ENCODE results near the gene GARRE1. TPM values are rescaled to one million over a fixed set of nuclear protein-coding genes. Genes with fewer than 3 reads are reported as not detected.

The GARRE1 gene
- total RNA-seq, 3 donors from 2014 or later, result 18.7 to 27.6 (median 27.3) TPM

DNA sequence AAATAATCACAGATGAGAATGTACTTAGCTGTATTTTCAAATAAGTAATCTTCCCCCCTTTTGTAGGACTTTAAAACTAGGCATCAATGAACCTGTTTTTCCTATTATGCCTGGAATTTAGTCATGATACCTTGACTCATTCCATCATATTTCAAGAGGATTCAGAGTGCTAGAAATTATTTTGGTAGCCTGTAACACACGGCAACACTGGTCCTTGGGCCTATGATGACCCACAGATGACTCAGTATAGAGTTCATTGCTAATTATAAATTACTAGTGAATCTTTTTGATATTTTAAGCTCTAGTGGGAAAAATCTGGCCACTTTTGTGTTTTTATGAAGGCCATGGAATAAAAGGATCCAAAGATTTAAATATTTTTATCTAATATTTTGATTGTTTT is 26.0 kb upstream of the GARRE1 start:
- no peak overlapping the region for H3K4me3 ChIP-seq
- TF ChIP-seq, protein P1, sequence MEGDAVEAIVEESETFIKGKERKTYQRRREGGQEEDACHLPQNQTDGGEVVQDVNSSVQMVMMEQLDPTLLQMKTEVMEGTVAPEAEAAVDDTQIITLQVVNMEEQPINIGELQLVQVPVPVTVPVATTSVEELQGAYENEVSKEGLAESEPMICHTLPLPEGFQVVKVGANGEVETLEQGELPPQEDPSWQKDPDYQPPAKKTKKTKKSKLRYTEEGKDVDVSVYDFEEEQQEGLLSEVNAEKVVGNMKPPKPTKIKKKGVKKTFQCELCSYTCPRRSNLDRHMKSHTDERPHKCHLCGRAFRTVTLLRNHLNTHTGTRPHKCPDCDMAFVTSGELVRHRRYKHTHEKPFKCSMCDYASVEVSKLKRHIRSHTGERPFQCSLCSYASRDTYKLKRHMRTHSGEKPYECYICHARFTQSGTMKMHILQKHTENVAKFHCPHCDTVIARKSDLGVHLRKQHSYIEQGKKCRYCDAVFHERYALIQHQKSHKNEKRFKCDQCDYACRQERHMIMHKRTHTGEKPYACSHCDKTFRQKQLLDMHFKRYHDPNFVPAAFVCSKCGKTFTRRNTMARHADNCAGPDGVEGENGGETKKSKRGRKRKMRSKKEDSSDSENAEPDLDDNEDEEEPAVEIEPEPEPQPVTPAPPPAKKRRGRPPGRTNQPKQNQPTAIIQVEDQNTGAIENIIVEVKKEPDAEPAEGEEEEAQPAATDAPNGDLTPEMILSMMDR (IDR thresholded peaks at IDR 0.05), result no peak
- intact Hi-C loops (cut with DNase I, micrococcal nuclease), result no loop called here
- no peaks in the 10 kb centered on the region for H3K9me3 ChIP-seq
- no peaks in the 10 kb centered on the region for H3K4me1 ChIP-seq (ENCODE audit: low read depth)
- DNase-seq, result no peak
- no peak for ATAC-seq
- no peaks in the 10 kb centered on the region for H3K36me3 ChIP-seq (ENCODE audit: low read depth)

DNA sequence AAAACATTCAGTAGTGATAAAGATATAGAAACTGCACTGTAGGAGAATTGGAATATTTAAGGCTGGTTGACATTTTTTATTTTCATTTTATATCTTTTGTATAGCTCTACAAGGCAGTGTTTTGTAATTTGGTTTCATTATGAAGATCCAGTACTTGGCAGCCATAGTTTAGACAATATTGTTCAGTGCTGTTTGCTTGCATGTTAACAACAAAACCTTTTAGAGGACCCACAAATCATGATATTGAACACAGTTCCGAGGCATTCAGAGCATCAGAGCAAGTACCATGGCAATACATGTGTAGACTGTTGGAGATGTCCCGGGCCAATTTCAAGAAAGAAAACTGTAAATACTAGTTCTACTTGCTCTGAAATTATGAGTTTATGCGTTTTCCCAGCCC is 25.6 kb upstream of the GARRE1 start:
- ATAC-seq (no peak), DNase-seq (no peak)
- H3K4me1 ChIP-seq (ENCODE audit: low read depth), result no peaks in the 10 kb centered on the region
- H3K36me3 ChIP-seq (ENCODE audit: low read depth), result no peaks in the 10 kb centered on the region
- H3K4me3 ChIP-seq, result no peak overlapping the region
- no peaks in the 10 kb centered on the region for H3K9me3 ChIP-seq
- intact Hi-C loops (cut with DNase I, micrococcal nuclease), result no loop called here
- TF ChIP-seq, protein P1 (IDR thresholded peaks at IDR 0.05), result no peak

DNA sequence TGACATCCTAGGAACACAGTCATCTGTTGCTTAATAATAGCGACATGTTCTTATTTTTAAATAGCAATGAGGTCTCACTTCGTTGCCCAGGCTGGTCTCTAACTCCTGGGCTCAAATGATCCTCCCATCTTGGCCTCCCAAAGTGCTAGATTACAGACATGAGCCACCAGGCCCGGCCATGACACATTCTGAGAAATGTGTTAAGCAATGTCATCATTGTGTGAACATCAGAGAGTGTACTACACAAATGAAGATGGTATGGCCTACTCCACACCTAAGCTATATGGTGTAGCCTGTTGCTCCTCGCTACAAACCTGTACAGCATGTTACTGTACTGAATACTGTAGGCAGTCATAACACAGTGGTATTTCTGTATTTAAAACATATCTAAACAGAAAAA is 24.6 kb upstream of the GARRE1 start:
- Histone ChIP-seq H3K36me3 (ENCODE audit: low read depth) (no peaks in the 10 kb centered on the region), H3K9me3 (no peaks in the 10 kb centered on the region), H3K4me1 (ENCODE audit: low read depth) (no peaks in the 10 kb centered on the region), H3K4me3 (no peak overlapping the region)
- ATAC-seq (no peak), DNase-seq (no peak)
- TF ChIP-seq, protein P1 (IDR thresholded peaks at IDR 0.05), result no peak
- intact Hi-C loops (cut with DNase I, micrococcal nuclease), result no loop called here

GRCh38 chr19:34230820-34231219 is 23.5 kb upstream of the GARRE1 start:
- peaks cover 2% of the 10 kb centered on the region for H3K4me1 ChIP-seq (ENCODE audit: low read depth)

GRCh38 chr19:34231439-34231838 is 22.9 kb upstream of the GARRE1 start:
- DNase-seq, result no peak
- TF ChIP-seq, protein P1 (IDR thresholded peaks at IDR 0.05), result no peak
- Histone ChIP-seq H3K36me3 (ENCODE audit: low read depth) (no peaks in the 10 kb centered on the region), H3K9me3 (no peaks in the 10 kb centered on the region), H3K4me3 (no peak overlapping the region), H3K4me1 (ENCODE audit: low read depth) (peaks cover 8% of the 10 kb centered on the region)
- ATAC-seq, result no peak
- intact Hi-C loops (cut with DNase I, micrococcal nuclease), result no loop called here

More at GRCh38 chr19:34230820-34231219, 23.5 kb upstream of the GARRE1 start:
- DNase-seq, result no peak
- H3K9me3 ChIP-seq, result no peaks in the 10 kb centered on the region
- no peak overlapping the region for H3K4me3 ChIP-seq
- no peaks in the 10 kb centered on the region for H3K36me3 ChIP-seq (ENCODE audit: low read depth)
- TF ChIP-seq, protein P1 (IDR thresholded peaks at IDR 0.05), result no peak
- no peak for ATAC-seq
- intact Hi-C loops (cut with DNase I, micrococcal nuclease), result no loop called here

Measured in mucosa of descending colon (tissue), 3 donors.